ENCODE data around the gene SYNPO.

The SYNPO gene

DNA sequence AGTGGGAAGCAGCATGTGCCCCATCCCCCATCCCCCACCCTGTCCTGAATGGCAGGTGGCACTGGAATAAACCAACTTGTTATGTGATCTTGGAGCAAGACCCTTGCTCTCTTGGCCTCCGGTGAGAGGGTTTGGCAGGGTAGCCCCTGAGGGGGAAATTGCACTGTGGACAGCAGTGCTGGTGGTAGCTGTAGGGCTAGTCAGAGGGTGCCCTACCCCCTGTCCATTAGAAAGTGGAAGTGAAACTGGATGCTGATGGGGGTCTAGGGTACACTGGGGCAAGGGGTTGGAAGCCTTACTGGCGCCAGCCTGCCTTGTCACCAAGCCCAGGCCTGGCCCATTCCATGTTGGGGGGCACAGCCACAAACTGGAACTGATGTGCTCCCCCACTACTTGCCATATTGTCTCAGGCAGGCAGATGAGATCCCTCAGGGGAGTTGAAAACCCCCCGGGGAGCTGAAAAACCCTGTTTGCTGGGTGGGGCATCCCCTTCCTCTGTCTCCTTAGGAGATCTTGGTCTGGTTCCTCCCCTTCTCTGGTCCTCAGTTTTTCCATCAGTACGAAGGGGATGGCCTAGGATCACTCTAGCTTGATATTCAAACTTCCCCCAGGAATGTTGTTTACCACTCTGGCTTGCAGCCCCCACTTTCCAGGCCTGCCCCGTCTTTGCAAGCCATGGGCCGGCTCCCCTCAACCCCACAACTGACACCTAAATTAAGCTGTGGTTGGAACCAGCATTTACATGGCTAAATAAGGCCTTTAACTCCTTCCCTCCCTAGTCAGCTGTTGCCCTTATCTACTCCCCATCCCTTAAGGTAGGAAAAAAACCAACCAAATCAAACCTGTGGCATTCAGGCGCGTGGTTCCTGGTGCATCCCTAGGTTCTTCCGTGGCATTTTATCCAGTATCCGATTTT lies 14.4 kb upstream of the SYNPO start:
- peak in 1 of 2 donors; percentile 54 for DNase-seq

DNA sequence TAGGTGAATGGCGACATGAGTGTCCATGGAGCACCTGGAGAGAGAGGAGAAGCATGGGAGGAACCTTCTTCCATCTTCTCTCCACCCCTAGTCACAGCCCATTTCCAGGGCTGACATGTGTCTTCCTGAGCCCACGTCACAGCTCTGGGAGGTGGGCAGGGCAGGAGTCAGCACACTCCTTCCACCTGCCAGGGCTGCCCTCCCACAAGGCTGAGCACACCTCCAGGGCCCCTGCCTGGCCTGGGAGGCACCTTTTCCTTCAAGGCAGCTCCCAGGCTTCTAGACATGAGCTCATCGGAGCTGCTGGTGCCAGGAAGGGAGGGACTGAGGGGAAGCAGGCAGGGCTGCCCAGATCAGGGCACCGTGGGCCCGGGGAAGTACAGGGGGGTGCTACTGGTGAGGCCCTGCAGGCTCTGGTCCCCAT lies 13.6 kb upstream of the SYNPO start:
- no peak for DNase-seq

GRCh38 chr5:150627731-150628545 lies 12.5 kb upstream of the SYNPO start:
- no peak for DNase-seq

DNA sequence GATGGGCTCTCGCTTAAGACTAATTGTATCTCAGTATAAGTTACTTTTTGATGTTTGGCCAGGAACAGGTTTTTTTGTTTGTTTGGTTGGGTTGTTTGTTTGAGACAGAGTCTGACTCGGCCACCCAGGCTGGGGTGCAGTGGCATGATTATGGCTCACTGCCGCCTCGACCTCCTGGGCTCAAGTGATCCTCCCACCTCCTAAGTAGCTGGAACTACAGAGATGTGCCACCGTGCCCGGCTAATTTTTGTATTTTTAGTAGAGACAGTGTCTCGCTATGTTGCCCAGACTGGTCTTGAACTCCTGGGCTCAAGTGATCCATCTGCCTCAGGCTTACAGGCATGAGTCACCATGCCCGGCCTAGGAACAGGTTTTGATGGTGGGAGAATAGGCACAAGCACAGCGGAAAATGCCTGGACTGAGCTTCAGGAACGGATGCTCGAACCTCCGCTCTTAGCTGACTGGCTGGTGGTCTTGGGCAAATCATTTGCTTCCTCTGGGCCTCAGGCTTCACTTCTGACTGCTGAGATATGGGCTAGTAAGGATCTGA lies 11.4 kb upstream of the SYNPO start:
- no peak for DNase-seq

DNA sequence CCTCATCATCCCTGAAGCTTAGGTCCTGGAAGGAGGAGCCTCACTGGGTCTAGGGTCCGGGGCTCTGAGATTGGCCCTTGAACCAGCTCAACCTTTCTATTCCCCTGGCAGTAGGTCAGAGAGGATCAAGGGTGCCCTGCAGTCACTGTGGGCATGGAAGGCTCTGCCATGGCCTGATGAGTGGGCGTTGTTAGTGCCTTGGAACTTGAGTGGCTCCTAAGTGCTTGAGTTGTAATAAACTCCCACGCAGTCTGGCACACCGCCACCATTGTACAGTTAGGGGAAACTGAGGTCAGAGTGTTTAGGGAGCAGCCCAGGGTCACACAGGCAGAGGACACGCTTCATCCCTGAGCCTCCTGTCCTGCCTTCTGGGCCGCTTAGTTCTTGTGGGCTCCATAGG lies 10.4 kb upstream of the SYNPO start:
- DNase-seq, result no peak

DNA sequence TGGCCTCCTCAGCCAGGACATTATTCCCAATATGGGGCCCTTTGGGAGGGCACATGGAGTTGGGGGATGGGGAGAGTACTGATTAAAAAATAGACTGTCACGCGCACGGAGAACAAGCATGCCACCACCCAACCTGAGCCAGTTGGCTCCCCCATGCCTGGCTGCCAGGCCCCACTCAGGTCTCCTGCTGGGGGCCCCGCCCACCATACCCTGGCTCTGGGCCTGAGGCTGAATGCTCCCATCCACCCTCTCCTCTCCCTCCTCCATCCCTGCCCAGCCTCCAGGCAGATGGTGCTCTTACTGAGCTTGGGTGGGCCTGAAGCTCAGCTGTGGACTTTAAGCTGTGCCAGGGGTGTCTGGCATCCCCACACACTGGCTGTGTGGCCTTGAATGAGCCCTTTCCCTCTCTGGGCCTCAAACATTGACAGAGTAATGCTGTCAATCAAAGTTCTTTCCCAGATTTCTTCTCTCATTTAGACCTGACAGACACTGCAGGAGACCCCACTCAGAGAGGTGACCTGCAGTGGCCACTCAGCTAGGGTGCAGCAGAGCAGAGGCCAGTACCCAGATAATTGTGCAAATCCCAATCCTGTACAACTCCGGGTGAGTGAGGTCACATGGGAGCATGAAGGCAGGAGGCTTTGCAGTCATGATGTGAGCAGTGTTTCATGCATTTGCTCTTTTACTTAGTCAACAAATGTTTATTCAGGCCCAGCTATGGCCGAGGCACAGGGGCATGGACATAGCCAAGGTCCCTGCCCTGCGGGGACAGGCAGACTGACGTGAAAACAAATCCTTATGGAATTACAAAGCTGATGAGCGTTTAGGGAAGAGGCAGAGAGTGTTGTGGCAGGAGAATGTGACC lies 9.8 kb upstream of the SYNPO start:
- no peak for DNase-seq

DNA sequence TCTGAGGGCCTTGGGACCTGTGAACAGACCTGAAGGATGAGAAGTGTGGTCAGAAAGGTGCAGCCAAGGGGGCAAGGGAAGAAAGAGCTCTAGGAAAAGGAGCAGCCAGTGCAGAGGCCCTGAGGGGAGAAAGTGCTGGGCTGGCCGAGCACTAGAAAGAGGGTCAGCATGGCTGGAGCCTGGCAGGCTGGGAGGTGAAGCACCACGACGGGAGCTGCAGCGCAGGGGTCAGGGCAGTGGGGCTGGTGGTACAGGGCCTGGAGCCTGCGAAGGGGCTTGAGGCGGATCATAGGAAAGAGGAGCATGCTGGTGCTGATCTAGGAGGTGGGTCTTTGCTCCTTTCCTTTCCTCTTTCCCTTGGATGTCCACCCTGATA lies 9.1 kb upstream of the SYNPO start:
- DNase-seq, result no peak

GRCh38 chr5:150632305-150633160 lies 7.9 kb upstream of the SYNPO start:
- no peak for DNase-seq

DNA sequence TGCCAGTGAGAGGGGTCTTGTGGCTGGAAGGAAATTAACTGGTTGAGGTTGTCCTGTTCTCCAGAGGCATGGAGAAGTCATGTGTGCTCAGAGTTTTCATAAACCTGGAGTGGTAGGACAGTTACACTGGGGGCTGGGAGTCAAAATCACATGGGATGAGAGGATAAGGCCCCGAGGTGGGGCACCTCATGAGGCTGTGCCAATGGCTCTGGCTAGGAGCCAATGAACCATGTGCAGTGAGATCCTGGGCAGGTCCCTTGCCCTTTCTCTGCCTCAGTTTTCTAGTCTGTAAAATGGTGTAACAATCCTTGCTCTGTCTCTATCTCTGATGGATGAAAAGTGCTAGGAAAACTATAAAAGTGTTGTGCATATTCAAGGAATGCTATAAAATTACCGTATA lies 7.0 kb upstream of the SYNPO start:
- no peak for DNase-seq

GRCh38 chr5:150636391-150637244 lies 3.8 kb upstream of the SYNPO start:
- DNase-seq, result no peak

- no peak for DNase-seq
Measured at GRCh38 chr5:150637245-150638052, 3.0 kb upstream of the SYNPO start.

- DNase-seq, result no peak
Measured at GRCh38 chr5:150638053-150638444, 2.4 kb upstream of the SYNPO start.

DNA sequence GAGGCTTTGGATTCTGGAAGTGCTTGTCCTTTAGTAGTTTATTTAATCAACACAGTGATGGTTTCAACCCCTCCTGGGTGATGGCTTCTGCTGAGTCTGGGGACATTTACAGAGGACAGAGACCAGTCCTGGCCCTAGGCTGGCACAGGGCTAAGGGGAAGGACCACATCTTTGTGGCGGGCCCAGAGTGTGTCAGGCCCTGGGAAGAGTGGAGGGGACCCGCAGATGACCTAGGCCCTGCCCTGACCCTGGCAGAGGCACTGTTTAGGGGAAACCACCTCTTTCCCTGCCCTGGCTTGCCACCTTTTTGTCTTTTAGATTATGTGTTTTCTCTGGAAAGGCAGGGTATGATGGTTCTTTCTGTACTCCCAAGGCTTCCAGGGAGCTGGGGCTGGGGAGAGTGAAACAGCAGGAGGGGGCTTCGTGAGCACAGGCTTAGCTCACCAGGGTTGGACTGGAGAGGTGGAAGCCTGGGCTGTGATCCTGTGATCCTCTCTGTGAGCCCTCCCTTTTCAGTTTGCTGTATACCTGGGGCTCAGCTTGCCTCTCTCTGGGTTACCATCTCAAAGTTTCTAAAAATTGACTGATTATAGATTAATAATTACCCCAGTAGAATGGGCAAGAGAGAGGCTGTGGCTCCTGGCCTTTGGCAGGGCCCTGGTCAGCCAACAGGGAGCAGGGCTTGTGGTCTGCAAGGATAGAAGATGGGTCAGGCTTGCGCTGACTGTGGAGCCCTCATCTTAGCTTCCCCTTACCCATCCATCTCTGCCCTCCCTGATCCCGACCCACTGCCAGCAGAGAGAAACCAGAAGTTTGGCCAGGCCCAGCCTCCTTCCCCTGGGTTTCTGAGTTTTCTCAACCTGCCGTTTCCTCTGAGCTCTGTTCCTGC lies 1.7 kb upstream of the SYNPO start:
- no peak for DNase-seq

GRCh38 chr5:150639377-150639692 lies 1.1 kb upstream of the SYNPO start:
- DNase-seq, result no peak

DNA sequence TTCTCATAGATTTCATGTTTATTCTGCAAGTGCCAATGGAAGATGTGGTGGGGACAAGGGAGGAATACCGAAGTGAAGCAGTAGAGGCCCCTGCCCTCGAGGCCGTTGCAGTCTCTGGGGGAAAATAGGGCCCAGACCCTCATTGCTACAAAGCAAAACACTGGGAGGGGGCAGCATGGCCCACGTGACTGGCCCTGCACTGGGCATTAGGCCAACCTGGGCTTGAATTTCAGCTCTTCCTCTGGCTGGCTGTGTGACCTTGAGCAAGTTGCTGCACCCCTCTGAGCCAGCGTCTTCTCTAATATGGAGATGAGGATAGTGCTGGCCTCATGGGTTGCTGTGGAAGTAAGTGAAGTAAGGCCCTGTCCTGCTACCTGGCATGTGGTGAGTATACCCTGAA lies 709 bp upstream of the SYNPO start:
- no peak for DNase-seq

- no peak for DNase-seq
Measured at GRCh38 chr5:150641006-150641570, 628 bp downstream of the SYNPO start.

GRCh38 chr5:150641824-150642566 lies 1.5 kb downstream of the SYNPO start:
- DNase-seq, result no peak

DNA sequence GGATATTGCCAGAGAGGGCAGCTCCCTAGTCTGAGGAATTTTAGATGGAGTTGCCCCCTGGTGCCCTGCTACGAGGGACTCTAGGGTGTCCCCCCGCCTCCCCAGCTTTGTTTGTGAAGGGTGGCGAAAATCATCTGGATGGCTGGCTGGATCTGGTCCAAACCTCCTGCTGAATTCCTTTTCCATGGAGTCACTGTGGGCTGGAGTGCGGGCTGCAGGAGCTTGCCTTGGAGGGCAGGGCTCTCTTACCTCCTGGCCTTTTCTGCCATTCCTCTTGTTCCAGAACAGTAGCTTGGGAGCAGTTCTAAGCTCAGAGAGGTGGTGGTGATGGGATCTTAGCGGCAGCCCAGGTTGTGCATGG lies 2.1 kb downstream of the SYNPO start:
- no peak for DNase-seq

Measured in CD4-positive, alpha-beta T cell treated with Interleukin-1 beta for 1 hour (primary cell).